PC-3 (cell line): ENCODE measurements around the gene MEP1B.

Experiments used
- EZH2 ChIP-seq: fragments of 300-600 bp; sonication (generic); IDR thresholded peaks from one replicate; pipeline ENCODE4 v1.6.1; 2017; ENCODE audit warnings: antibody characterized with exemption, mild to moderate bottlenecking, low read length; ENCODE audit not compliant: unreplicated experiment
- TF ChIP-seq, protein P1 (sequence below): fragments of 300-600 bp; sonication (generic); conservative IDR thresholded peaks from 2 replicates; pipeline ENCODE4 v1.5.1; 2017; ENCODE audit warnings: antibody characterized with exemption, low read depth, mild to moderate bottlenecking, low read length

- TF ChIP-seq, protein P1, sequence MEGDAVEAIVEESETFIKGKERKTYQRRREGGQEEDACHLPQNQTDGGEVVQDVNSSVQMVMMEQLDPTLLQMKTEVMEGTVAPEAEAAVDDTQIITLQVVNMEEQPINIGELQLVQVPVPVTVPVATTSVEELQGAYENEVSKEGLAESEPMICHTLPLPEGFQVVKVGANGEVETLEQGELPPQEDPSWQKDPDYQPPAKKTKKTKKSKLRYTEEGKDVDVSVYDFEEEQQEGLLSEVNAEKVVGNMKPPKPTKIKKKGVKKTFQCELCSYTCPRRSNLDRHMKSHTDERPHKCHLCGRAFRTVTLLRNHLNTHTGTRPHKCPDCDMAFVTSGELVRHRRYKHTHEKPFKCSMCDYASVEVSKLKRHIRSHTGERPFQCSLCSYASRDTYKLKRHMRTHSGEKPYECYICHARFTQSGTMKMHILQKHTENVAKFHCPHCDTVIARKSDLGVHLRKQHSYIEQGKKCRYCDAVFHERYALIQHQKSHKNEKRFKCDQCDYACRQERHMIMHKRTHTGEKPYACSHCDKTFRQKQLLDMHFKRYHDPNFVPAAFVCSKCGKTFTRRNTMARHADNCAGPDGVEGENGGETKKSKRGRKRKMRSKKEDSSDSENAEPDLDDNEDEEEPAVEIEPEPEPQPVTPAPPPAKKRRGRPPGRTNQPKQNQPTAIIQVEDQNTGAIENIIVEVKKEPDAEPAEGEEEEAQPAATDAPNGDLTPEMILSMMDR, result no peak
- TF ChIP-seq EZH2, result no peak
Measured at GRCh38 chr18:32209685-32210445, 20.0 kb downstream of the MEP1B start.
